ENCODE data around the gene SCD5.

SCD5 gene

DNA sequence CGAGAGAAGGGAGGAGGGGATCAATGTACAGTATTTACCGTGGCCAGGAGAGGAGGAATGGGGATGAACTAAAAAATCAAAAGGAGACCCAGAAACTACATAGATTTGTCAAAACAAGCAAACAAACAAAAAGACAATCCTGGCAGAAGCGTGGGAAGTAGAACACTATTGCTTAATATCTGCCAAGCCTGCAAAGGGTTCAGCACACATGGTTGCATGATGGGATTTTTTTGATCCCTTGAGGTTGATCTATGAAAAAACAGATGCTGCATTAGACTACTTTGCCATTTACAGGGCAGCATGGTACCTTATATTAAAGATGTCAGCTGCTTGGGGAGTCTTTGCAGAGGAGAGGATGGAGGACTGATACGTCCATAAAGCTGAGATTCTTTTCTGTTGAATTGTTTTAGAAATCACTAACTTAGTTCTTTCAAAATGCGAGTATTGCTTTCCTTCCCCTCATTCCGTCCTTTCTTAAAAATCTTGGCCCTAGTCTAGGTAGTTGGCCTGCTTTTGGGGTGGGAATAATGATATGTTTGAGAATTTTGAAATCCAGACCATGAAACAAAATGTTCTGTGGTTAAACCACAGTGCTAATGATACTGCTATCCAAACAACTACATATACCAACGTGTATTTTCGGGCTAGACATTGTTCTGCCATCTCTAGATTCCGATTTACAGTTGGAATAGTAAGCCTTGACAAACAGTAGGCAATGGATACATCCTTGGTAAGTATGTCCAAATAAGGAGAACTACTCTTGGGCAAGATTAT is 197.2 kb downstream of the SCD5 start:
- in situ Hi-C loops (cut with MboI; ENCODE audit: low sequenced_read_pairs), result no loop called here

- in situ Hi-C loops (cut with MboI; ENCODE audit: low sequenced_read_pairs), result no loop called here
Observed at GRCh38 chr4:82599336-82599735, 199.3 kb downstream of the SCD5 start.

DNA sequence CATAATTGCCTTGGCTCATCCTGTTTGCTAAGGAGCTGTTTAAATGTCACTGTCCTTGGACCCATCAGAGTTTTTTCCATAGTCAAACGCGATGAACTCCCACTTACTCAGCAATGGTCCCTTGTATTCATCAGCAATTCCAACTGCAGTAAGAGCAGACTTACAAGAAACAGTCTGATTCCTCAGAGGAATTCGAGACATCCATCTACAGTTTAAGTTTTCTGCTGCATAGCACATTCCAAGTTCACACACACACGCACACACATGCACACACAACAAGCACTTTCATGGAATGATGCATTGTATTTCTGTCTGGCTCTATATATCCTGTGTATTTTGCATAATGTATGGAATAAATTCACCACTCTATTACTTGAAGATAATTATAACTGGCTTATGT is 204.1 kb downstream of the SCD5 start:
- in situ Hi-C loops (cut with MboI; ENCODE audit: low sequenced_read_pairs), result no loop called here

DNA sequence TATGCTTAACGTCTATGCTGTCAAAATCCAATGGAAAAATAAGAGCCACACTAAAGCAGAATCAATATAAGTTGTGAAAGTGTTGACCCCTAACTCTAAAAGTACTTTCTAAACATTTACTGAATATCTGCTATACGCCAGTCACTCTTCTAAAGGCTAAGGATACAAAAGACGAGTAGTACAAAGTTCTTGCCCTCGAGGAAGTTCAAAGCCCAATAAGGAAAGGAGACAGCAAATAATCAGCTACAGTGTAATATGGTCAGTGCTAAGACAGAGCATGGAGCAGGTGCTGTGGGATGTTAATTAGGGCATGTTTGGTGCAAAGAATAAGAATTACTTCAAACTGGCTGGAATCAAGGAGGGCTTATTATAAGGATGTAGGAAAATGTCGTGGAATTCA is 205.2 kb downstream of the SCD5 start:
- in situ Hi-C loops (cut with MboI; ENCODE audit: low sequenced_read_pairs), result no loop called here

DNA sequence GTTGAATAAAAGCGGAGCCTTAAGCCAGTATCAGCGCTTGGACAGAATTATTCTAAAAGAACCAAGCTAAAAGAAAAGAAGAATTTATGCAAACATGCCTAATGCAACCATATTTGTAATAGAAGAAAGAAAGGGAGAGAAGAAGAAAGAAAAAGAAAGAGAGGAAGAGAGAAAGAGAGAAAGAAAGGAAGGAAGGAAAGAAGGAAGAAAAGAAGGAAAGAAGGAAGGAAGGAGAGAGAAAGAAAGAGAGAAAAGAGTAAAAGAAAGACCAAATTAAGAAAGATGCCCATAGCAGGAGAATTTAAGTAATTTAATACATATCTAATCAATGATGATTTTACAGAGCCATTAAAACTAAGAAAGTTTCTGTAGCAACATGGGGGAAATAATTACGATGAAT is 206.0 kb downstream of the SCD5 start:
- in situ Hi-C loops (cut with MboI; ENCODE audit: low sequenced_read_pairs), result no loop called here

DNA sequence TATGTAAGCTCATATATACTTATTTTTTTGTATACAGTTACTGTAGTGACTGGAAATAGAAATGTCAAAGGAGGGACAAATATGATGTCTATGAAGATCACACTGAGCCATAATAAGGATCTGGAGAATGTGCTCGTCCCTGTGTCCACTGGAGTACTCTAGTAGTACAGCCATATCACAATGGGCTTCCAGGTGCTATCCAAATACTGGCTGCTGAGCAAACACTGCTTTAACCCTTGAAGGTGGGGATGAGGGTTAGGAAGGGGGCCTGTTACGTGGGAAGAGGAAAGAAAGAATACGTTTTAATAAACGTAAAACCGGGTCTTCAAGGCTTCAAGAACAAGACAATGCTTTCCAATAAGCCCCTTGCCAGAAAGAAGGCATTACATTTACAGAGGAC is 207.0 kb downstream of the SCD5 start:
- in situ Hi-C loops (cut with MboI; ENCODE audit: low sequenced_read_pairs), result no loop called here

GRCh38 chr4:82589756-82590155 is 208.8 kb downstream of the SCD5 start:
- in situ Hi-C loops (cut with MboI; ENCODE audit: low sequenced_read_pairs), result no loop called here

DNA sequence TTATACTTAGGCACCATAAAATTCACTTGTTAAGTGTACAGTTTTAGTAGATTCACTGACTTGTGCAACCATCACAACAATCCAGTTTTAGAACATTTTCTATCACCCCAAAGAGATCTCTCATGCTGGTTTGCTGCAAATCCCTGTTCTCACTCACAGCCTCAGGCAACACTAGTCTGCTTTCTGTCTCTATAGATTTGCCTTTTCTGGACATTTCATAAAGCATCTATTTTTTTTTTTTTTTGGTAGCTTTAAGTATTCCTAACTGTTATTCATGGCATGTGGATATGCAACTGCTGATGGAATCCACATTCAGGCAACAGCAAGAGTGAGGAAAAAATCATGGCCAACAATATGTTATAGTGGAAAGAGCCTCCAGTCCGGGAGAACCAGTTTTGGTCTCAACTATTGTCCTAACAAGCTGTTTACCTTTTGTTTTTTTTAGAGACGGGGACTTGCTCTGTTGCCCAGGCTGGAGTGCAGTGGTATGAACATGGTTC is 209.8 kb downstream of the SCD5 start:
- in situ Hi-C loops (cut with MboI; ENCODE audit: low sequenced_read_pairs), result no loop called here

DNA sequence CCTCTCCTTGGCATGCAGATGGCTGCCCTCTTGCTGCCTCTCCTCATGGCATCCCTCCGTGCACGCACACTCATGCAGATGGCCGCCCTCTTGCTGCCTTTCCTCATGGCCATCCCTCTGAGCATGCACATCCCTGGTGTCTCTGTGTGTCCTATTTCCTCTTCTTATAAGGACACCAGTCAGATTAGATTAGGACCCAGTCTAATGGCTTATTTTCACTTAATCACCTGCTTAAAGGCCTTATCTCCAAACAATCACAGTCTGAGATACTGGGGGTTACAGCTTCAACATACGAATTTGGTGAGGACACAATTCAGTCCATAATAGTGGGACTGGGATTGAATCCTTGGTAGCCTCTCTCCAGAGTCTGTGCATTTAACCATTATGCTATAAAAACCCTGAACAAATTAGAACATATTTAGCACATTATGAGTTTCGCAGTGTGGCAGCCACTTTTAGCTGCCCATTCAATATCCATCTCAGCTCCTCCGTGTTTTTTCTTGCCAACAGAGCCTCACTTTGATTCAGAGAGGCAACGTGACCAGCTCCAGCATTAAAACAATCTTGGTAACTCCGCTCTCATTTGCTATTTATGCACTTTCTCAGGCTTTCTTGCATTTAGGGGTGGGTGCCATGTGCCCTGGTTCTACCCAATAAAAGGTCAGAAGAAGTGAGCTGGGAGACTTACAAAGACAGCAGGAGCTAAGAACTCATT is 210.6 kb downstream of the SCD5 start:
- in situ Hi-C loops (cut with MboI; ENCODE audit: low sequenced_read_pairs), result no loop called here

DNA sequence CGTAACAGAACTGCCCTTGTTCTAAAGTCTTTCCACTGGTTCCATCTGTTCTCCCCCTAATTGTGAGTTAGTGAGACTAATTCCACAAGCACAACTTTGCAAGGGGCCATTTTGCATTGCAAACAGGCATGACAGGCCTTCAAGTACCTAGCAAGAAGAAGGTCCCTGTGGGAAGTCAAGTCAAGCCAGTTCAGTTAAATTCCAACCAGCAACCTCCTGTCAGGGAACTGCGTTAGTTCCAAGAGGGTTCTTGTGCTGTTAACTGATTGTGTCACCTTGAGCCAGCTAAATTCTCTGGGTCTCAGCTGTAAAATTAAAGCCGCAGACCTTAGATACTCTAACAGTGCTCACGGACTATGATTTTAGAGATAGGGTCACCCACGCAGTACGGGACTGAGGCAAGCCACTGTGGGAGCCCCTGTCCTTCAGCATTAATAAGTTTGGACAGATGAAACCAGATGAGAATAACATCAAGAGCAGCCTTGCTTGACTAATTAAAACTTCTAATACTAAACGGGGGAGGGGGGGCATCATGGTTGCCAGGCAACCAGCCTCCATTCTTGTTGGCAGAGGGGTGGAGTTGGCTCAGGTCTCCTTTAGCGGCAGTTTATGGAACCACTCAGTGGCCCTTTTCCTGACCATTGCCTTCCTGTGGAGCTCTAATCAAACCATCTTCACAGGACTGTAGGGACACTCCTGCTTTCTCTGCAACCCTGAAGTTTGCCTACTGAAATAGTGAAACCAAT is 212.7 kb downstream of the SCD5 start:
- in situ Hi-C loops (cut with MboI; ENCODE audit: low sequenced_read_pairs), result no loop called here

DNA sequence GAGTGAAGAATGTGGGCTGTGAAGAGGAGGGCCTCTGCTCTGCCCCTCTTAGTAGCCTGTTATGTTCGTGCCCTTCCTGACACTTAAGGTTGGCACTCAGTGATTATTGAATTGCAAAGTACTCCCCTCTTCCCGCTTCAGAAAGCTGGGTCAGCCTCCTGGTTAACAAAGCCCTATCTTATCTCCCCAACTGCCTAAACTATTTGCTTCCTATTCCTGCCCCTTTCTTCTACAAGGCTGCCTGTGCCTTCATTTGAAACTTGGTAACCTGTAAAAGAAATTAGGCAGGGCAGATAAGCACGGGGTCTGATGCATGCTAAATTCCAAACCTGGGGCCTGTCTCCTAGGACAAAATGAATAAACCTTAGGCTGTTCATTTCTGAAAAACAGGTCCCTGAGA is 213.7 kb downstream of the SCD5 start:
- in situ Hi-C loops (cut with MboI; ENCODE audit: low sequenced_read_pairs), result no loop called here

DNA sequence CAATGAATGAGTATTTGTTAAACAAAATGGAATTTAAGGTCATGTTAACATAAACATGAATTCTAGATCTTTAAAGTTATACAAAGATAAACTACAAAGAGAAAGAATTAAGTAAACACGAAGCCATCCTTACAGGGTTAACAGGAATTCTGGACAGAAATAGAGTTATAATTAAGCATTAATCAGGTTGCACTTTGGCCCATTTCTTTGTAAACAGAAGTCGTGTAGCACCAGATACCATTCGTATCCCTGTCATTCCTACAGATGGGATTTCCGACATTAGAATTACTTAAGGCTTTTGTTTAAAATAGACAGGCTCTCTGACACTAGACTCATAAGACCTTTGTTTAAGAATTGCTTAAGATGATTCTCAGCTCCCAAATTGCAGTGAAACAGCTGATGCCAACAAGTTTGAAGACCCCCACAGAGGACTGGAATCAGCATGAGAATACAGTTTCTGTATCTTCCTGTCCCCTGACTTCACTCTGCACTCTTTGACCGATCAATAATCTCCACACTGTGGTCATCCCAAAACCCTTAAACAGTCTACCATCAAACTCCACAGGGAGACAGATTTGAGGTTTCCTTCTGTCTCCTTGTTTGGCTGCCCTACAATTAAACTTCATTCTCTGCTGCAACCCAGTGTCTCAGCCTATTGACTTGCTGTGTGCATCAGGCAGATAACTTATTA is 214.6 kb downstream of the SCD5 start:
- in situ Hi-C loops (cut with MboI; ENCODE audit: low sequenced_read_pairs), result no loop called here

DNA sequence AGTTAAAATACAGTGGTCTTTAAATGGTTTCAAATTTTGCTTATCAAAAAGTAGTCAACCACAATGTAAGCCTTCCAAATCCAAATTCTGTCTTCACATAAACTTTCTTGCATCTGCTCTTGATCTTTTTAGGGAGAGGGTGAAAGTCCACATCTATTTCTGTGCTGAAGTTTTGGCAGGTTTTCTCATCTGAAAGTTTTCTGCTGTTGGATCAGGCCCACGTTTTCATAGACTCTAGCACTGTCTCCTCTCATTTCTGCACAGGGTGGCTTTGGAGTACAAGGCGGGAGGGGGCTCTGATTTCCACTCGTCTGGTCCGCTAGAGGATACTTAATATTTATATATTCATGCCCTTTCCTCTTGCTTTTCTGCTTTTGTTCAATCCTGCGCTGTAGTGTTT is 218.7 kb downstream of the SCD5 start:
- in situ Hi-C loops (cut with MboI; ENCODE audit: low sequenced_read_pairs), result no loop called here

Measured in HL-60/S4 (cell line).